Large intestine (tissue), 3 donors: Measurements from ENCODE around the gene KLHL42. TPM values are rescaled to one million over a fixed set of nuclear protein-coding genes. Genes with fewer than 3 reads are reported as not detected.
"Not testable (repeated sequence)": the region's sequence is repeated elsewhere in the genome, so short reads cannot be mapped to it uniquely, and the experiment has no call there.

Source experiments
- DNase-seq, 2 donors: peaks; one replicate each; pipeline versions ENCODE4 v3.0.0 to v3.0.0-alpha.2; 2013
- H3K27ac ChIP-seq: one replicate; pipeline ENCODE4 v1.5.1; 2013; ENCODE audit warnings: low read length
- H3K27me3 ChIP-seq: 2 replicates; pipeline ENCODE4 v1.6.1; 2013; ENCODE audit warnings: low read length; ENCODE audit not compliant: control insufficient read depth, insufficient read depth
- H3K36me3 ChIP-seq: 2 replicates; pipeline ENCODE4 v1.6.1; 2013; ENCODE audit warnings: low read length; ENCODE audit not compliant: control insufficient read depth, insufficient read depth
- H3K4me1 ChIP-seq: one replicate; pipeline ENCODE4 v1.6.1; 2013; ENCODE audit warnings: low read length; ENCODE audit not compliant: control insufficient read depth, insufficient read depth
- H3K4me3 ChIP-seq: one replicate; pipeline ENCODE4 v1.5.1; 2013; ENCODE audit warnings: low read length
- H3K9me3 ChIP-seq: one replicate; pipeline ENCODE4 v1.6.1; 2013; ENCODE audit warnings: mild to moderate bottlenecking, low read depth, low read length, moderate library complexity; ENCODE audit not compliant: control insufficient read depth
- WGBS: methylation state at CpG from one replicate; pipeline ENCODE4 v1.1.5; 2013; ENCODE audit warnings: low lambda C conversion rate; ENCODE audit not compliant: insufficient coverage; 5-methylcytosine and 5-hydroxymethylcytosine counted together
- polyA plus RNA-seq: library from polyadenylated mRNA; unstranded; fragments of 120-200 nt; gene quantifications from one replicate; pipeline ENCODE4 v1.2.1, GENCODE V29; 2013

Gene KLHL42
- polyA plus RNA-seq, 1 donor = 27.7 TPM

DNA sequence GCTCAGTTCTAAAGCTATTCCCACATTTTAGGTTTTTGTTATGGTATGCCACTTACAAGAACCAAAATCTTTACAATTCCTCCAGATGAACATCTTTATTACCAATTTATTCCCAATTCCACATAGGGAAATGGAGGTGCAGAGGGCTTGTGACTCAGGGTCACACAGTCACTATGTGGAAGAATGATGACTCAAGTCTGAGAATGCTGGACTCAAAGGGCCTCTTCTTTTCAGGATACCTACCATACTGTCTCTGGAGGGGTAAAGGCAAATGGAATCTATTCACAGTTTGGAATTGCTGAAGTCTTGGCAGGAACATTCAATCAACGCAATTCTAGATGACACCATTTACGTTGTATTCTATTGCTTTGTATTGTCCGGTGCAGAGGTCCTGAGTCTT, 48.2 kb downstream of the KLHL42 start:
- DNase-seq = no peak
- no peaks in the 10 kb centered on the region for H3K4me1 ChIP-seq
- no peaks in the 10 kb centered on the region for H3K27me3 ChIP-seq
- no peak overlapping the region for H3K4me3 ChIP-seq
- WGBS = no CpG with 5 or more reads among the region's 3 CpGs
- no peaks in the 10 kb centered on the region for H3K9me3 ChIP-seq
- no peak overlapping the region for H3K27ac ChIP-seq
- H3K36me3 ChIP-seq = no peaks in the 10 kb centered on the region

DNA sequence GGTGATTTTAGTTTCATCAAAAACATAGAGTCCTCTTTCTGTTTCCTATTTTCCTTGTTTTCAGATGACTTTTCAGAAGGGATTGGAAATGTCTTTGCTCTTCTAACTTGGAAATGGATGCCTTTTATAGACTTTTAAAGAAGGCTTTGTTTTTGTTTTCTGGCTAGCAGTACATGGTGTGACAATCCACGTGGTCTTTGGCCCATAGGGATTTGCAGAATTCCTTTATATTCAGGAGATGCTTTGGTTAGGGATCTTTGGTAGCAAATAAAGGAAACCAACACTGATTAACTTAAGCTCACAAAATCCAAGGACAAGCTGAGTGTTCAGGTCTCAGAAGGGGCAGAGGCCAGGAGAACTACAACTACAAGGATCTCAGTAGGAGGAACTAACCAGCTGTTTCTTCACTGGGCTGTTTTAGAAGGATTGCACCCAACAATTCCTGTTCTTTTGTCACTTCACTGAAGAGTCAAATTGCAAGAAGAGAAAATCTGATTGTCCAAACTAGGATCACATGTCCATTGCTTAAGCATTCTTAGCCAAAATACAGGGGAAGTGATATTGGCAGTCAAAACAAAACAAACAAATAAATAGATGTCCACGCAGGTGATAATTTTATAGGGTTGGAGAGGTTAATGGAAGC, 58.6 kb downstream of the KLHL42 start:
- no CpG with 5 or more reads among the region's 2 CpGs for WGBS
- Histone ChIP-seq H3K36me3 (no peaks in the 10 kb centered on the region), H3K4me3 (no peak overlapping the region), H3K4me1 (no peaks in the 10 kb centered on the region), H3K27me3 (no peaks in the 10 kb centered on the region), H3K9me3 (no peaks in the 10 kb centered on the region), H3K27ac (no peak overlapping the region)
- DNase-seq = no peak

DNA sequence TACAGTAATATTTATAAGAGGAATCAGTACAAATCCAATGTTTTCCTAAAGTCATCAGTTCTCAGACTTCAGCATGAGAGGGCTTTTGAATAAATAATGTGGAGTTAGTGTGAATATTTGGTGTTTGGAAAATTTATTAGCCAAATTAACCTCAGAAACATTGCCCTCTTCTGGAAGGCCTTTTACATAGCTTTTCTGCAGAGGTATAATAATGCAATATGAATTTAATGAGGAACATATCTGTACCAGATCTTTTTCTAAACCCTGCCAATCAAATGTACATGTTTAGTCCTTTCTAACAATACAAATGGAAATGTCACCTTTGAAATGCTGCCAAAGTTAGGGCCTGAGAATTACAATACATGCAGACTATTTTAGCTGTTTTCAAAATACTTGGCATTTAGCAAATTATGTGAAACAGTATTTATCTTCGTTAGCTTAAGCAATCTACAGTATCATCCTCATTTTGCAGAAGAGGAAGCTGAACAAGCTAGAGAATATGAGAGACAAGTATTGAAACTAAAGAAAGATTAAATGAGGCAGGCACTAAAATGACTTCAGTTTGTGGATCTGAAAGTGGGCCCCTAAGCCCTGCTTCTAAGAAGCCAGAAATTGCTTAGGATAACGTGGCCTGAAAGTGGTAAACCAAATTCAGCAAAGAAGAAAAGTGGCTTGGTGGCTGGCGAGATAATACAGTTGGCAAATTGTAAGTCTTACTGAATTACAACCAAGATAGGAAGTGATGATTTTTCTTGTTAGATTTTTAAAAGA, 60.4 kb downstream of the KLHL42 start:
- DNase-seq = no peak
- no peak overlapping the region for H3K4me3 ChIP-seq
- H3K36me3 ChIP-seq = no peaks in the 10 kb centered on the region
- H3K27ac ChIP-seq = no peak overlapping the region
- no peaks in the 10 kb centered on the region for H3K27me3 ChIP-seq
- H3K4me1 ChIP-seq = no peaks in the 10 kb centered on the region
- no CpG with 5 or more reads among the region's 3 CpGs for WGBS
- no peaks in the 10 kb centered on the region for H3K9me3 ChIP-seq

DNA sequence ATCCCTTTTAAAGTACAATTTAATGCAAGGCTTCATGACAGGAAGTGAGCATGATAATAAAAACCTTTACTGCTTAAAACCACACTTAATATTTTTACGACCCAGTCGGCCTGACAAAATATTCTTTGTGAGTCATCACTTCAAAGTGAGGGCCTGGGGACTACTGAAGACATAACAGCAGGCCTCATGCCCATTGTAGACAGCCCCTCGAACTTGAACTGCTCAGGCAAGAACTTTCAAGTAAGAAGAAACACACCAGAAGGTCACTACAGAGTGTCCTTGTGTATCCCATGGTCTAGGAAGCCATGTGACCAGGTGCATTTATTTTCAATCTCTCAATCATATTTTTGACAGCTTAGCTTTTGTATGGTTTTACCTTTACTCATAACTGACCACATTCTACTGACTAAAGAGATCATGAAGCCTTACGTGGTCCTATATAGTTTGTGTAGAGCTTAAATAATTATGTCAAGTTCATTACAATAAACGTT, 61.4 kb downstream of the KLHL42 start:
- Histone ChIP-seq H3K27ac (no peak overlapping the region), H3K4me3 (no peak overlapping the region), H3K27me3 (no peaks in the 10 kb centered on the region), H3K9me3 (no peaks in the 10 kb centered on the region), H3K36me3 (no peaks in the 10 kb centered on the region), H3K4me1 (no peaks in the 10 kb centered on the region)
- 100% methylated on average over 1 of the region's 5 CpGs for WGBS
- DNase-seq = peak; percentile 21 to 75

DNA sequence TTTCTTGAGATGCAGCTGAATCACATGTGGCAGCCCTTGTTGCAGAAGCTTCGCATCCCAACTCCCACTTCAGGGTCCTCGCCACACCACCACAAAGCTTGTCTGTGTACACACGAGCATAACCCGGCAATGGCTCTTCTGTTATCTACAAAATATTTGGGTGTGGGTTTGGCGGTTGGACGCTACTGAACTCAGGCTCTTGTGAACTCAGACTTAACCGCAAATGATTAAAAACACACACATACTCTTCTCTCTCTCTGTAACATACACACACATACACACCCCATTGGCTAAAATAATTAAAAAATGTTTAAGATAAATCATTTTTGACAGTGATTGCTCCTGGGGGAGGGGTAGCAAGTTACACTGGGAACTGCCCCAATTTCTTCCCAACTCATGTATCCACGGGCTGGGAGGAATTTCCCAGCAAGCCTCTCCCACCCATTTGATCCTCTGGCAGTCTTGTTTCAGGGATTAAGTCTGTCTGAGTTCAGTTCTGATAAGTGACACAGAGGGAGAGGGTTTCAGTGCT, 63.7 kb downstream of the KLHL42 start:
- DNase-seq = peak in 1 of 2 donors; percentile 31
- no peaks in the 10 kb centered on the region for H3K4me1 ChIP-seq
- H3K36me3 ChIP-seq = no peaks in the 10 kb centered on the region
- no CpG with 5 or more reads among the region's 8 CpGs for WGBS
- H3K27ac ChIP-seq = no peak overlapping the region
- no peaks in the 10 kb centered on the region for H3K9me3 ChIP-seq
- no peaks in the 10 kb centered on the region for H3K27me3 ChIP-seq
- H3K4me3 ChIP-seq = no peak overlapping the region

DNA sequence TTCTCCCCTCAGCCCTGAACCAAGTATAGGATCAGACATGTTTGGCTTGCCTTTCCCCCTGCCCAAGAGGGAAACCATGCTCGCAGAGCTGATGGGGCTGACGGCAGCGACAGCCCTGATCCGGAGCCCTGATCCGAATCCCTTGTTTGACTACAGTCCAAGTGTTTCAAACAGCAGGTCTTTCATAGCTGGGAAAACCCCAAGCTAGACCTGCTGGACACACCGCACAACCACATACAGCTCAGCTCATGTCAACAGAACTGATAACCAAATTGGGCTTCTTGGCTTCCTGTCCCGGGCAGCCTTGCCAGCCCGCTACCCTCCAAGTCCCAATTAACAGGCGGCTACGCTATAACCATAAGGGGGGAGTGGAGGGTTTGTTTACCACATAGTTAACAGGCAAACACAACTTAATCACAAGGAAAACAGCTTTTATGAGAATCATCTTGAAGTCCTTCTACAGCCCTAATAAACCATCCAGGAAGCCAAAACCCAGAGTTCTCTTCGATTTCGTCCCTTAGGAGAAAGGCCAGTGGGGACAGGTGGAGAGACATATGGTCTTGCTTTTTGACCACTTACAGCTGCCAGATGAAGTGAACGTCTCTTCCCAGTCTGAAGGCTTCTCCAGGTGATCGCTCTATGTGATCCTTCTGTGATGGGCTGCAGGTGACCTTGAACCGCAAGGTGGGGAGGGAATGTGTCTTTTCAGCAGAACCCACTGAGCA, 64.5 kb downstream of the KLHL42 start:
- Histone ChIP-seq H3K4me1 (no peaks in the 10 kb centered on the region), H3K36me3 (no peaks in the 10 kb centered on the region), H3K4me3 (no peak overlapping the region), H3K27ac (no peak overlapping the region), H3K27me3 (no peaks in the 10 kb centered on the region), H3K9me3 (no peaks in the 10 kb centered on the region)
- no peak for DNase-seq
- WGBS = no CpG with 5 or more reads among the region's 15 CpGs

DNA sequence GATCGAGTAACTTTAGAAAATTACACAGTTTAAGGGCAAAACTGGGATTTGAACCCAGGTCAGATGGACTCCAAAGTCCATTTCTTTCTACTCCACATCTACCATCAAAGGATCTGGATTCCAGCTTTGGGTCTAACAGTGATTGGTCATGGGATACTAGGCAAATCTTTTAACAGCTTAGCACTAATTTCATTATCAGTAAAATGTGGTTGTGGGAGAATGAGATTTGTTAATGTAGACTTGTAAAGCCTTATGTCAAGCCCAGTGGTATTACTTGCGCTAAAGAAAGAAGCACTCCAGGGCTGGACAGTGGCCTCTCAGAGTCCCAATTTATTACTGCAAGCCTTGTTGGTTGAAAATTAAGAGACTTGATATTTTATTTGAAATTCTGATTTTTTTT, 65.2 kb downstream of the KLHL42 start:
- no peak for DNase-seq
- Histone ChIP-seq H3K4me3 (no peak overlapping the region), H3K27ac (no peak overlapping the region), H3K27me3 (no peaks in the 10 kb centered on the region), H3K4me1 (no peaks in the 10 kb centered on the region), H3K36me3 (no peaks in the 10 kb centered on the region), H3K9me3 (no peaks in the 10 kb centered on the region)
- WGBS = 100% methylated on average over 1 of the region's 2 CpGs

DNA sequence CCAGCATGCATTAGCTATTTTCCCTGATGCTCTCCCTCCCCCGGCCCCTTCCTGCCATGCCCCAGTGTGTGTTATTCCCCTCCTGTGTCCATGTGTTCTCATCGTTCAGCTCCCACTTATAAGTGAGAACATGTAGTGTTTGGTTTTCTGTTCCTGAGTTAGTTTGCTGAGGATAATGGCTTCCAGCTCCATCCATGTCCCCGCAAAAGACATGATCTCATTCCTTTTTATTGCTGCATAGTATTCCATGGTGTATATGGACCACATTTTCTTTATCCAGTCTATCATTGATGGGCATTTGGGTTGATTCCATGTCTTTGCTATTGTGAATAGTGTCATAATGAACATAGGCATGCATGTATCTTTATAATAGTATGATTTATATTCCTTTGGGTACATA, 65.7 kb downstream of the KLHL42 start:
- WGBS = no CpG with 5 or more reads among the region's 3 CpGs
- H3K27ac ChIP-seq = not testable (repeated sequence)

DNA sequence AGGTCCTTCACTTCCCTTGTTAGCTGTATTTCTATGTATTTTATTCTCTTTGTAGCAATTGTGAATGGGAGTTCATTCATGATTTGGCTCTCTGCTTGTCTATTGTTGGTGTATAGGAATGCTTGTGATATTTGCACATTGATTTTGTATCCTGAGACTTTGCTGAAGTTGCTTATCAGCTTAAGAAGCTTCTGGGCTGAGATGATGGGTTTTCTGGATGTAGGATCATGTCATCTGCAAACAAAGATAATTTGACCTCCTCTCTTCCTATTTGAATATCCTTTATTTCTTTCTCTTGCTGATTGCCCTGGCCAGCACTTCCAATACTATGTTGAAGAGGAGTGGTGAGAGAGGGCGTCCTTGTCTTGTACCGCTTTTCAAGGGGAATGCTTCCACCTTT, 67.3 kb downstream of the KLHL42 start:
- not testable (repeated sequence) for DNase-seq, H3K4me1 ChIP-seq, H3K27ac ChIP-seq, H3K27me3 ChIP-seq, H3K9me3 ChIP-seq, H3K4me3 ChIP-seq, H3K36me3 ChIP-seq
- no CpG with 5 or more reads among the region's 2 CpGs for WGBS

More for the DNA sequence above, 65.7 kb downstream of the KLHL42 start:
- not testable (repeated sequence) for H3K9me3 ChIP-seq, DNase-seq, H3K4me1 ChIP-seq, H3K4me3 ChIP-seq, H3K36me3 ChIP-seq, H3K27me3 ChIP-seq

DNA sequence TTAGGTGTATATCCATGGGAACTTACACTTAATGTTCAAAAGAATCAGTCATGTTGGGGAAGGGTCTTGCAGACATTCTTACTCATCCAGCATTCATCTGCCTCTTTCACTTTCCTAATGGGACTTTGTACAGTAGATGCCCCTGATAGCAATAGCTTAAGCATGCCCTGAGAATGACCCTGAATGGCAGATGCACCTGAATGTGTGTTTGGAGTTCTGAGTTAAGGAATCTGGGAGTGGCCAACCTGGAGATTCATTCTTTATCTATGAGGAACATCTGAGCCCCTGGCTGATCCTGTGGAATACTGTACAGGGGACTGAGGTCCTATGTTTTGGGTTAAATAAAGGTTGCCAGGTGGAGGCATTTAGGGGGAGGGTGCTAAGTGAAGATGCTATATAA, 71.3 kb downstream of the KLHL42 start:
- H3K4me1 ChIP-seq = no peaks in the 10 kb centered on the region
- no peak for DNase-seq
- no peak overlapping the region for H3K27ac ChIP-seq
- H3K4me3 ChIP-seq = no peak overlapping the region
- H3K36me3 ChIP-seq = no peaks in the 10 kb centered on the region
- no peaks in the 10 kb centered on the region for H3K9me3 ChIP-seq
- H3K27me3 ChIP-seq = no peaks in the 10 kb centered on the region
